Measurements from ENCODE around the gene GRK5. TPM values are rescaled to one million over a fixed set of nuclear protein-coding genes. Genes with fewer than 3 reads are reported as not detected.
A peak's percentile ranks its signal among the peaks of the same experiment; 100 is the strongest.

GRK5 gene
- total RNA-seq, 1 donor: 20.5 TPM

GRCh38 chr10:119412244-119413092, 205.1 kb downstream of the GRK5 start:
- peak; percentile 61 for DNase-seq (ENCODE audit: low read depth)
- no peak overlapping the region for H3K4me3 ChIP-seq (ENCODE audit: low read depth, low read length)
- TF ChIP-seq CTCF (IDR thresholded peaks at IDR 0.05; ENCODE audit: insufficient read depth, low read length): no peak

- no peak overlapping the region for H3K4me3 ChIP-seq (ENCODE audit: low read depth, low read length)
- TF ChIP-seq CTCF (IDR thresholded peaks at IDR 0.05; ENCODE audit: insufficient read depth, low read length): no peak
- peak; percentile 69 for DNase-seq (ENCODE audit: low read depth)
Measured at GRCh38 chr10:119413093-119413453, 205.7 kb downstream of the GRK5 start.

- no peak overlapping the region for H3K4me3 ChIP-seq (ENCODE audit: low read depth, low read length)
- DNase-seq (ENCODE audit: low read depth): no peak
- TF ChIP-seq CTCF (IDR thresholded peaks at IDR 0.05; ENCODE audit: insufficient read depth, low read length): no peak
Measured at GRCh38 chr10:119413471-119414080, 206.2 kb downstream of the GRK5 start.

GRCh38 chr10:119414081-119414611, 206.8 kb downstream of the GRK5 start:
- peak; percentile 23 for DNase-seq (ENCODE audit: low read depth)
- TF ChIP-seq CTCF (IDR thresholded peaks at IDR 0.05; ENCODE audit: insufficient read depth, low read length): no peak

GRCh38 chr10:119415121-119415520, 207.8 kb downstream of the GRK5 start:
- DNase-seq (ENCODE audit: low read depth): no peak
- no peak for TF ChIP-seq CTCF (IDR thresholded peaks at IDR 0.05; ENCODE audit: insufficient read depth, low read length)
- no peak overlapping the region for H3K4me3 ChIP-seq (ENCODE audit: low read depth, low read length)

More at GRCh38 chr10:119414081-119414611, 206.8 kb downstream of the GRK5 start:
- H3K4me3 ChIP-seq (ENCODE audit: low read depth, low read length): no peak overlapping the region

GRCh38 chr10:119415536-119416503, 208.4 kb downstream of the GRK5 start:
- H3K4me3 ChIP-seq (ENCODE audit: low read depth, low read length): no peak overlapping the region
- no peak for DNase-seq (ENCODE audit: low read depth)
- TF ChIP-seq CTCF (IDR thresholded peaks at IDR 0.05; ENCODE audit: insufficient read depth, low read length): no peak

Data from fibroblast of the aortic adventitia (primary cell).